Natural killer cell treated with Interleukin-12 subunit alpha and Interleukin-12 subunit beta and Interleukin-15 and Interleukin-18, amount 100 ng/mL, for 72 hours (primary cell): ENCODE data around the gene CD7. TPM values are rescaled to one million over a fixed set of nuclear protein-coding genes. Genes with fewer than 3 reads are reported as not detected.

ENCODE experiments used
- ATAC-seq, 2 donors: fragments of 150-1000 bp; cut with Tn5 transposase in 1 of 2; sonication (Bioruptor Pico), chemical (Tn5 transposase) in 1 of 2; 2 replicates each; pipeline ENCODE4 v1.10.0; 2021
- DNase-seq: peaks from one replicate; pipeline ENCODE4 v3.0.0; 2022; ENCODE audit warnings: low spot score
- H3K27ac Mint-ChIP-seq, 2 donors: 1 replicate in 1 of 2; 2 replicates in 1 of 2; pipeline ENCODE4 v1.8.0; 2022; ENCODE audit warnings: mixed read lengths in 2 of 2, mild to moderate bottlenecking in 1 of 2, moderate library complexity in 1 of 2
- H3K27me3 Mint-ChIP-seq, 2 donors: 1 replicate in 1 of 2; 2 replicates in 1 of 2; pipeline ENCODE4 v1.8.0; 2022; ENCODE audit warnings: mixed read lengths in 2 of 2
- H3K36me3 Mint-ChIP-seq: one replicate; pipeline ENCODE4 v1.8.0; 2022; ENCODE audit warnings: mixed read lengths
- H3K4me1 Mint-ChIP-seq, 2 donors: 1 replicate in 1 of 2; 2 replicates in 1 of 2; pipeline ENCODE4 v1.8.0; 2022; ENCODE audit warnings: low read depth in 2 of 2, mixed read lengths in 2 of 2, mild to moderate bottlenecking in 1 of 2
- H3K4me3 Mint-ChIP-seq: one replicate; pipeline ENCODE4 v1.8.0; 2022; ENCODE audit warnings: mixed read lengths
- H3K9me3 Mint-ChIP-seq: 2 replicates; pipeline ENCODE4 v1.8.0; 2022; ENCODE audit warnings: mixed read lengths
- total RNA-seq, 2 donors: library from RNA; stranded (reverse); gene quantifications; one replicate each; pipeline ENCODE4 v1.2.3, GENCODE V29; 2022

Gene CD7
- total RNA-seq, 2 donors from 2014 or later: 61.8 to 73.6 TPM

DNA sequence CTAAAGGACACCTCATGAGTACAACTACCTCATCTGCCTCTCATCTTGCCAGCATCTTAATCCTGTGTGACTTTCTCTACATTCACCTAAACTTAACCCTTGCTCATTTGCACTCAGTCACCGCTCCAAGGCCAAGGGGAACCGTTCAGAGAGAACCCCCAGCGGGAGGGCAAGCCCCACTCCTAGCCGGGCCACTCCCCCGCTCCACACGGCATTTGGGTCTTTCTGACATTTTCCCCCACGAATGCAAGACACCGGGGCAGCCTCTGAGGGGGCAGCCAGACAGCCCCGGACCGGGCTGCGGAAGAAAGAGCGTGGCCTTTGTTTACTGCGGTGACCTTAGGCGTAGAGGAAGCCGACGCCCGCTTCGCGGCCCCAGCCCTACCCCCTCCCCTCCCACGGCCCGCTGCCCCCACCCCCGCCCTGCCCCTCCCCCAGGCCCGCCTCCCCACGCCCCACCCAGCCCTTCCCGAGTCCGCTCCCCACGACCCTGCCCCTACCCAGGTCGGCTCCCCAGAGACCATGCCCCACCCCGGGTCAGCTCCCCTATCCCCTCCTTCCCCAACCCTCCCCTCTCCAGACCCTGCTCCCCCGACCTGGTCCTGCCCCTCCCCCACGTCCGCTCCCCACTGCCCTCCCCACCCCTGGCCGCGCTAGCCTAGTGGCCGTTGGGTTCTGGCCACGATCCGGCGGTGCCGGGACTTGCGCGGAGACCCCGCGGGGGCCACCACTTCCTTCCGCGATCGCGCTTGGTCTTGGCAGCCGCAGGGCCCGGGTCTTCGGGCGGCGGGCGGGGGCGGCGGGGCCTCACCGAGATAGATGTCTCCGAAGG lies 44.7 kb downstream of the CD7 start:
- H3K27me3 Mint-ChIP-seq: no peaks in the 10 kb centered on the region
- H3K4me3 Mint-ChIP-seq: peak overlapping the region; percentile 98
- H3K9me3 Mint-ChIP-seq: no peaks in the 10 kb centered on the region
- peak; percentile 56 to 59 for ATAC-seq
- DNase-seq: no peak
- peaks cover 7% of the 10 kb centered on the region for H3K36me3 Mint-ChIP-seq
- H3K27ac Mint-ChIP-seq: peak overlapping the region; percentile 93 to 95
- H3K4me1 Mint-ChIP-seq: peaks cover 43 to 52% of the 10 kb centered on the region in 2 donors

DNA sequence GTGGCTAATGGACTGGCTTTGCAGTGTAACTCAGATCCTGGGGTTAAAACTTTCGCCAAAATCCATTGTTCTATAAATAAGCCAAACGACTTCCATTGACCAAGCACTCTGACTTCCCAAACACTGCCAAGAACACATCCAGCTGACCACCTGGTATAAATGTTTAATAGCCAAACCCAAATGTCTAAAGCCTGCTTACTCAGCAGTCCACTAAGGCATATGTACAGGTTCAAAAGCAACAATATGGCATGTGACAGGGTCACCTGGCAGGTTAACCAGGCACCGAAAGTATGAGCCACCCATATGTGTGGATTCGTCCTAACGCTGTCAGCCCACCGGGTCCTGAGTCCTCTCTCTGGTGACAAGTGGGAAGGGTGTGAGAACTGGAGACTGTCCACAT lies 46.0 kb downstream of the CD7 start:
- no peaks in the 10 kb centered on the region for H3K9me3 Mint-ChIP-seq
- no peak for ATAC-seq
- H3K4me1 Mint-ChIP-seq: peaks cover 54 to 59% of the 10 kb centered on the region in 2 donors
- no peaks in the 10 kb centered on the region for H3K27me3 Mint-ChIP-seq
- H3K36me3 Mint-ChIP-seq: peaks cover 9% of the 10 kb centered on the region
- H3K4me3 Mint-ChIP-seq: peak overlapping the region; percentile 98
- DNase-seq: no peak
- H3K27ac Mint-ChIP-seq: peak overlapping the region in 1 of 2 donors; percentile 82

DNA sequence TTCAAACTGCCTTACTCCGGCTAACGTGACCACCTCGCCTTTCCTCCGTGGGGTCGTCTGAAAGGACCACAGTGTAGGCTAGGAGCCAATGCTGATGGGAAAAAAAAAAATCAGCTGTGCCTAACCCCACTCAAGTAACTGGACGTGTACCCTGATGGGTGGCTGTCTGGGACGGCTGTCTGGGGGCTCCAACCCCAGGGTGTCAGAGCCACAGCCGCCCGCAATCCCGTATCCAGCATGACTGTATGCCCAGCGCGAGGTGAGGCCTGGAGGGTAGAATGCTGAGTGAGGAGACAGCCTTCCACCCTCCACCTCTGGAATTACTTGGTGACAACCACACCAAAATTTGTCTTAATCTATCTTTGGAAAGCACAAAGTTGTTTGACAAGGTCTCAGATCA lies 46.8 kb downstream of the CD7 start:
- no peak for DNase-seq
- H3K4me1 Mint-ChIP-seq: peaks cover 60 to 67% of the 10 kb centered on the region in 2 donors
- peaks cover 12% of the 10 kb centered on the region for H3K36me3 Mint-ChIP-seq
- peak overlapping the region; percentile 65 to 85 for H3K27ac Mint-ChIP-seq
- peak overlapping the region; percentile 98 for H3K4me3 Mint-ChIP-seq
- no peaks in the 10 kb centered on the region for H3K9me3 Mint-ChIP-seq
- no peak for ATAC-seq
- no peaks in the 10 kb centered on the region for H3K27me3 Mint-ChIP-seq

DNA sequence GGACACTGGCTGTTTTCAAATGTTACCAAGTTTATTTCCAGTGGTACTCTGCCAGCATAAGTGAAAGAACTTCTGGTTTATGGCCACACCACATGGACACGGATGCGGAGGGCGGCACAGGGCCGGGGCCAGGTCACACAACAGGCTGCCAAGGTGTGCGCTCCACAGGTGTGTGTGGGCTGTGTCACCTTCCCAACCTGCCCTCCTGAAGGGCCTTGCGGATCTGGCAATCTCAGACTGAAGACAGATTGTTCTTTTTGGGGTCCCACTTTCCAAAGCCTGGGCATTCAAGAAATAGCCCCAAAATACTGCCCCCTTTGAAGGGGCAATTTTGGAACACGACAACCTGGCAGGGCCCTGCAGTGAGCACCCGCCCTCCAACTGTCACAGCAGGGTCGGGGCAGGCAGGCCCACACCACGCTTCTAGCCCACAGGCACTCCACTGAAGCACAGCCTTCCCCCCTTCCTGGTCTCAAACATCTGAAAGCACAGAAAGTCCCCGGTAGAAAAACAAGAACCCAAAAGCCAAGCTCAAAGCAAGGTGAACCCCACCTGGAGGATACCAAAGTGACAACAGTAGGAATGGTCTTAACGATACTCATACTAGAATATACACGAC lies 47.4 kb downstream of the CD7 start:
- ATAC-seq (no peak), DNase-seq (no peak)
- peaks cover 12% of the 10 kb centered on the region for H3K36me3 Mint-ChIP-seq
- H3K27ac Mint-ChIP-seq: peak overlapping the region; percentile 65 to 85
- H3K4me1 Mint-ChIP-seq: peaks cover 61 to 67% of the 10 kb centered on the region in 2 donors
- no peaks in the 10 kb centered on the region for H3K9me3 Mint-ChIP-seq
- no peaks in the 10 kb centered on the region for H3K27me3 Mint-ChIP-seq
- peak overlapping the region; percentile 98 for H3K4me3 Mint-ChIP-seq

DNA sequence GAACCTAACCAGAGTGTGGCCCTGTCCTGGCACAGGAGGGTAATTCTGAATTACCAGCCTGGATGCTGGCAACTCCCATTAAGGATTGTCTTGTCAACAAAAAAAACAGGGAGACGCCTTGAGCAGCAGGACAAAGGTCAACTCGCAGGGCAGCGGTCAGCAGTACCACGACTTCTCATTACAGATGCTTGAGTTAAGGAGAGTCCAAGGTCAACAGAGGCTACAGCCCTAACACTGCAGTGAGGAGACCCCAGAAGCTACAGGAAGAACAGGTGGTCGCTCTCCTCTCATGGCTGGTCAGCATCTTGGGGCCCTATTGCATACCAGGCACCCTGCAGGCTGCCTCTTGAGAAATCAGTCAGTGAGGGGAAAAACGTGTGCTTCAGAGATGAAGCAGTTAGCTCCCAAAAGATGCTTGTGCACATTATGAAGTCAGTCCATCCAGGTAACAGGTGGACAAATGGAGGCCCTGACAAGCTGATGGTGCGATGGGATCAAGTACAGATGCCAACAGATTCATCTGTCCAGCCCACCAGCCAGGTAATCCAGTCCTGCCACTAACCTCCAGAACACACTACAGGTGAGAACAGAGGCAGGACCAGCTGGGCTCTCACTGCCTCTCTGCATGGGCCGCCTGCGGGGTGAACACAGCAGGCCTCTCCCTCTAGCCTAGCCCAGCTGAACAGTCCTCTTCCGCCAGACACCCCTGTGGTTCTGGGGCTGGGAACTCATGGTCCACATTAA lies 48.1 kb downstream of the CD7 start:
- ATAC-seq: no peak
- Mint-ChIP-seq H3K27ac (peak overlapping the region; percentile 65 to 85), H3K9me3 (no peaks in the 10 kb centered on the region), H3K36me3 (peaks cover 12% of the 10 kb centered on the region), H3K4me1 (peaks cover 61 to 64% of the 10 kb centered on the region in 2 donors), H3K4me3 (peak overlapping the region; percentile 98), H3K27me3 (no peaks in the 10 kb centered on the region)
- no peak for DNase-seq

DNA sequence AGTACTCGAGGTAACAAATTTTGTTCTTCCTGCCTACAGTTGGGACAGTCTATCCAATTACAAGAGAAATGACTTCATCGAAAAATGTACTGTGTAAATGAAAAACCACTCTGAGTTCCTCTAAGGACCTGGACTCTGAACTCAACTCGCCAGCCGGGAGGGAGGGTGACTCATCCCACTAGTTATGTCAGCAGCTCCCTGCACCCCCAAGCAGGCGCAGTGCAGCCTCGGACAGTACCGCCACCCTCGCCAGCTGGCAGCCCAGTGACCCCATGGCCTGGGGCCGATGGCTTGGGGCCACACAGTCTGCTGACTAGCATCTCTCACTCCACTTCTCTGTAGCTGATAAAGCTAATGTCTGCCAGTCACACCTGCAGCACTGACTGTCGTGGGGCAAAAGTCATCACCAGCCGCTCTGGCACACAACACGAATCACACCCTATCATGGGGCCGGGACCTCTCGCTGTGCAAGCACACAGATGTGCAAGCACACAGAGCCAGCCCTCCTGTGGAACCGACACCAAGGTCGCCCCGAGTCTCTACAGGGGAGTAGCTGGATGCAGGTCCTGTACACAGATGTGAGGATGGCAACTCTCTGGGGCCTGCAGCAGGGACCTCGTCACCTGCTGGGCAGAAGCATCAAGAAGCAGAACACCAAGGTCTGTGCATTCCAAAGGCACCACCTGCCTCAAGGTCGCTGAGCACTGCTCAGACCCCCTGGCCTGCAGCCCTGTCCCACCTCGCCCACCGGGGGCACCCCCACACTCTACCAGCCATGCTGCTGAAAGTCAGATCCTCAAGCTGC lies 49.6 kb downstream of the CD7 start:
- Mint-ChIP-seq H3K27ac (peak overlapping the region; percentile 65 to 85), H3K27me3 (no peaks in the 10 kb centered on the region), H3K4me1 (peaks cover 64% of the 10 kb centered on the region in 2 donors), H3K4me3 (peak overlapping the region; percentile 76), H3K36me3 (peaks cover 12% of the 10 kb centered on the region), H3K9me3 (no peaks in the 10 kb centered on the region)
- DNase-seq: peak; percentile 74
- ATAC-seq: peak; percentile 86 to 89

DNA sequence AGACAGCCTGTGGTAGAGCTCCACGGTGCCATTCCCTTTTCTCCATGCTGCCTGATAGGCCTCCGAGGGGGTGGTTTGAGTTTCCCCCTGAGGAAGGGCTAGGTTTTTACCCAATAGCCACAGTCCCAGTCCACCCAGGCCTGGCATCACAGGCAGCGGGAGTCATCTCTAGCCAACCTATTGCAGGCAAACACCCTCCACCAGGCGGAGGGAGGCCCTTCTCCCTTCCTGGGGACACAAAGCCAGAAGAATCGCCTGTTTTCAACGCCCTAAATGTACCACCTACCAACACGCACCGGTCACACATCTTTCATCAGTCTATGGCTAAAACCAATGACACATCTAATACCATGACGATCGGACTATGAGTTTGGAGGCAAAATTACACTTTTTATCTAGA lies 51.3 kb downstream of the CD7 start:
- DNase-seq: no peak
- ATAC-seq: no peak
- no peaks in the 10 kb centered on the region for H3K9me3 Mint-ChIP-seq
- H3K27ac Mint-ChIP-seq: peak overlapping the region; percentile 65 to 85
- peak overlapping the region; percentile 29 for H3K4me3 Mint-ChIP-seq
- H3K27me3 Mint-ChIP-seq: no peaks in the 10 kb centered on the region
- H3K36me3 Mint-ChIP-seq: peaks cover 16% of the 10 kb centered on the region
- H3K4me1 Mint-ChIP-seq: peaks cover 60 to 67% of the 10 kb centered on the region in 2 donors

Other genes with a start within 250 kb of the CD7 start
- 100 to 1,000 TPM; 195 to 451 TPM for gene FASN, start 219.4 kb downstream of the CD7 start, total RNA-seq
- 10 to 100 TPM; 34.0 to 82.2 TPM for gene CCDC57, start 104.8 kb downstream of the CD7 start, total RNA-seq
- gene SLC16A3, start 88.6 kb downstream of the CD7 start, total RNA-seq: 100 to 1,000 TPM; 241 to 534 TPM
- 100 to 1,000 TPM; 160 to 215 TPM for gene CSNK1D, start 43.9 kb downstream of the CD7 start, total RNA-seq
- gene SECTM1, start 16.2 kb upstream of the CD7 start, total RNA-seq: under 1 TPM in 1 of 2 donors, not detected in 1; 0.56 TPM
- gene TEX19, start 41.6 kb upstream of the CD7 start, total RNA-seq: not detected
- not detected for gene UTS2R, start 54.2 kb upstream of the CD7 start, total RNA-seq
- 10 to 100 TPM; 19.5 to 40.1 TPM for gene HEXD, start 100.7 kb upstream of the CD7 start, total RNA-seq
- gene OGFOD3, start 101.0 kb upstream of the CD7 start, total RNA-seq: 10 to 100 TPM; 29.7 to 30.1 TPM
- 100 to 1,000 TPM; 300 to 380 TPM for gene CYBC1, start 133.1 kb upstream of the CD7 start, total RNA-seq
- gene NARF, start 141.1 kb upstream of the CD7 start, total RNA-seq: 100 to 1,000 TPM; 217 to 295 TPM
- gene FOXK2, start 202.1 kb upstream of the CD7 start, total RNA-seq: 100 to 1,000 TPM in 1 of 2 donors, 10 to 100 TPM in 1; 60.9 to 108 TPM